DMS 273 (cell line): ENCODE measurements around the gene PHACTR1.

Source experiments
- DNase-seq: peaks from one replicate; lab custom pipeline; 2025; ENCODE audit not compliant: unreplicated experiment; lab: John Stamatoyannopoulos, UW

PHACTR1 gene

DNA sequence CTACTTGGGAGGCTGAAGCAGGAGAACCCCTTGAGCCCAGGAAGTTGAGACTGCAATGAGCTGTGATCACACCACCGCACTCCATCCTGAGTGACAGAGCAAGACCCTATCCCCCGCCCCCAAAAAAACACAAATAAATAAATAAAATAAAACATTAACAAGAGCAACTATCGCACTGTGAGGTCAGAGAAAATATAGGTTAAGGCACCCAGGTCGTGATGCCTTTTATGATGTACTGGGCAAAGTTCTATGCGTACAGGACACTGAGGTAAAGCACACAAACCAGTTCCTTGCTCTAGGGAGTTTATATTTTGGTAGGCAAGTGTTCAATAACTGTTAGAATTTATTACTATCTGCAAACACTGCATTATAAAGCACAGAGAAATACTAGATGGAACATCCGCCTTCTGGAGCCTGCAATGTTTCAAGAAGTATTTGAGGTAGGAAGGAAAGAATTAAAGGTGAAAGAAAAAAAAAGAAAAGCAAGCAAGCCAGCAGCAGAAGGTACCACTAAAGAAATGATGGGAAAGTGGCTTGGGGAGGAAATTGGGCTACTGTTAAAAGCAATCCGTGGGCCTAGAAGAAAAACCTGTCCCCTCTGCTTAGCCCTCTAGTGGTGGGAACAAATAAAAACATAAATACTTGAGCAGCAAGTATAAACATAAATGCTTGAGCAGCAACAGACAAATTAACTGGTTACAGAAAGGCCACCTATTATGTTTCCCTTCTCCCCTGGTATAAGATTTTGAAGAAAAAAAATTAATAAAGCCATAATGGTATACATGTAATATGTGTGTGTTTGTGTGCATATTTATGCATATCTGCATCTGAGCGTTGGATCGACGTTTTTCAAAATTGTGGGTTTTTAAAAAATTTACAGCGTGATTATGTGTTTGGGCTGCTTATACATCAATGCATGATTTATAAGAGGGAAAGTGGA, 128.0 kb downstream of the PHACTR1 start:
- DNase-seq = peak; percentile 51

DNA sequence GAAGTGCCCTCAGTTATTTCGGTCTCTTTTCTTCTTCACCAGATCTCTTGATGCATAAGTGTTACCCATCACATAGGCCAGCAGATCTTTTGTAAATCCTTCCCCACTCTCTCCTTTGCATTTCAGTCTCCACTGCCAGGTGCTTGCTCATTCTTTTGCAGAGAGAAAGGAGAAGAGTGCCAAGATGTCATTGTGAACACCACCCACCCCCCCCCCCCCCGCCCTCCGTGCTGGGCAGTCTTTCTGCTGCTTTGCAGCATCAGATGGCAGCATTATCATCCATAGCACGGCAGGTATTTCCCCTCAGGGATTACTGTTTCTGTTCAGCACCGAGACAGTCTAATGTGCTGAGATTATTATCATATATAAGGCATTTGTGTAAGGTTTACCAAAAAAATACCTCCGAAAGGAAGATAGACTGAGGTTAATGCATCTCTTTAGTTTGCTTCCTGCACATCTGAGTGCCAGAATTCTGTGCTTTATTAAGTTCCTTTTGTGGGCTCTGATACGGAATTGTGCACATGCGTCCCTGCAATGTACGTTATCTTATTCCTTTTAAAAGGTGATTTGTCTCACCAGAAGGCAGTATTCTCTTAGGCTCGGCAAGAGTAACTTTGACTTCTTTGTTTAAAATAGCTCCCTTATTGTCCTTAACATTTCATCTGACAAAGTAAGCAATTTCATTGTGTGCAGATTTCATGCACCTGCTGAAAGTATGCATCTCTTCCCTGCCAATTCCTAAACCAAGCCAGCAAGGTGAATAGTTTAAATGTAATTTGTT, 128.8 kb downstream of the PHACTR1 start:
- DNase-seq = no peak

DNA sequence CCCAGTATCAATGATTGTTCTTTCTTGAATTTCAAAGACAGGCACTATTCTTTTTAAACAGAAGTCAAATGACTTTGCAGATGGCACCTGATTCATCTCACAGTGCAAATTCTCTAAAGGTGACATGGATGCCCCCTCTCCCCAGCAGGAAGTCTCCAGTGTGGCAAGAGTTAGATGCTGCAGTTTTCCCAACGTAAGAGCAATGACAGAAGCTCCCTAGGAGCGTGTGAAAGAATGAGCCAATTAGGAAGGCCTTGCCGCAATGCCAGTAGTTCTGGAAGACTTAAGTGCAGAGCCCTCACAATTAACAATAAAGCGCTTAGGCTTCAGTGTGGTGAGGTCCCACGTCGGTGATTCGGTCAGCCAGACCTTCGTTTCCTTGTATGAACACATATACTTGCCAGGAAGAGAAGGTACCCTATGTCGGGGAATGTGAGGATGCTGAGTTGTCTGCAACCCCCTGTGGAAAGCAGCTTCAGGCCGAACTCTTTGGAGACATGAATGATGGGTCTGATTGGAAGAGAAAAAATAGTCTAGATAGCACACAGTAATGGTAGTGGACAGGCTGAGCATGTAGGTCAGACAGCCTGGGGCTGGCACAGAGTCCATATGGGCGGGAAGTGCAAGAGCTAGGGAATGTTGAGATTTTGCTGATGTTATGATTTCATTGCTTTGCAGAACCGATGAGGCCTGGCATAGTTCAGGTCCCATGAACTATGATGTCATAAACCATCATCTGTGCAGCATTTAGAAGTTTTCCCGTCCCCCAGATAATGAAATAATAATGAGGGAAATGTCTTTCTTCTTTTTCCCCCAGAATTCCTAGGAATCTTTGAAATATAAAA, 132.6 kb downstream of the PHACTR1 start:
- DNase-seq = no peak

DNA sequence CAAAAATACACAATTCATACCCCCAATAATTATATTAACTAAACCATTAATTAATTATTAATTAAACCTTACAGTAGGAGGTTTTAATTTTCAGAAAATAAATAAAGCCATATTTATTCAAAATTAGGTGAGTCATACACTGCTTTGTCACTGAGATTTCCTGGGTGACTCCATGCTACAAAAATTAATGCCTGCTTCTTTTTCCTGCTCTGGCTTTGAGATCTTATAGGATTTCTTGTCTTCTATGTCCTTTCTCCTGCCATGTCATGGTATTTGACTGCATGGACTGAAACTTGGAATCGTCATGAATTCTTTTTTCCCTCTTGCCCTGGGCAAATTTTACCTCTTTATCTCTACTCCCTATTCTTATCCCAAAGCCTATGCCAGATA, 133.2 kb downstream of the PHACTR1 start:
- DNase-seq = no peak

DNA sequence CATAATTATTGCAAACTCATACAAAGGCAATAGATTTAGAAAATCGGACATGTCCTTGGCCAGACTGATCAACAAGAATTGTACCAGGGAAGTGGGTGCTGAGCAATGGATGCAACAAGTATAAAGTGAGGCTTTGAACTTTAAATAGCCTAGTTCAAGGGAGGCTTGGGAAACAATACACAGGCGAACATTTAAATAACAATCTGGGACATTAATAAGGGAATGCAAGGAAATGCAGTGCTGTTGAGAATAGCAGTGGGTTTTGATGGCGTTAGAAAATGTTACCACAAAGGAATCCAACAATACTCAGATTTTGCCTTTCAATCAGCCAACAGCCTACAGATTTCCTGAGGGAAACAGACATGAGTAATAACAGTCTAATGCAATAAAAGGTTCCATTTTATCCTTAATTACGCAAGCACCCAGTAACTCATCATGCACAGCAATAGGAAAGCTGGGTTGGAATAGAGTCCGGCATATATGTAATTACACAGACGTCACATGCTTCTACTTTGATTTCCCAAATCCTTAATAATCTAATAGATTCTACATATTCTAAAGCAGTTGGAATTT, 134.6 kb downstream of the PHACTR1 start:
- DNase-seq = no peak

DNA sequence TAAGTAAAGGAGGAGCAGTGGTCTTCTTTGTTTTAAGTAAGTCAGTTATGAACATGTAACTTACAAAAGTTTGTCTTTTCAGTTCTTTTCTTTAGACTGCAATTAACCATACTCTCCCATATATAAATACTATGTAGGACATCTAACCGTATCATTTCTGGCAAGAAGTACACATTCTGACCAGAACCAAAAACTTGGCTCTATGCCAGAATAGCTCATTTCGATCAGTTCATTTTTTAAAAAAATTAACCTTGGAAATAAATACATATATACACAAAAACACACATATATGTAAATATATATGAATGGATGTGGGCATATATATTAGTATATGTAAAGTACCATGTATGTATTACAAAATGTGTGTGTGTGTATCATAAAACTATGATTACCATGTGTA, 145.0 kb downstream of the PHACTR1 start:
- no peak for DNase-seq

DNA sequence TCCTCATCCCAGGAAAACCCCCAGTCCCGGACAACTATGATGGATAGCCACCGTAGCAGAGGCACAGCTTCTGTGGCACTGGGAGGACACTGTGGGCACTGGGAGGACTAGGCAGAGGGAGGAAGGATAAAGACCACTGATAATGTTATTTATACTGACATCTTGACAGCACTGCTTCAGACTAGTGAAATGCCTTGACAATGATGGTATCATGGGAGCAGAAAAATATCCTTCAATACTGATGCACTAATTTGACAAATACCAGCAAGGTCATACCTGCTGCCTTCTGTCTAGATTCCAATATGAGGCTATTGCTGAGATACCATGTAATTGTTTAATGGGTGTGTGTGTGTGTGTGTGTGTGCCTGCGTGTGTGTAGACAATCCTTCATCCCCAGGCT, 148.6 kb downstream of the PHACTR1 start:
- DNase-seq = no peak

DNA sequence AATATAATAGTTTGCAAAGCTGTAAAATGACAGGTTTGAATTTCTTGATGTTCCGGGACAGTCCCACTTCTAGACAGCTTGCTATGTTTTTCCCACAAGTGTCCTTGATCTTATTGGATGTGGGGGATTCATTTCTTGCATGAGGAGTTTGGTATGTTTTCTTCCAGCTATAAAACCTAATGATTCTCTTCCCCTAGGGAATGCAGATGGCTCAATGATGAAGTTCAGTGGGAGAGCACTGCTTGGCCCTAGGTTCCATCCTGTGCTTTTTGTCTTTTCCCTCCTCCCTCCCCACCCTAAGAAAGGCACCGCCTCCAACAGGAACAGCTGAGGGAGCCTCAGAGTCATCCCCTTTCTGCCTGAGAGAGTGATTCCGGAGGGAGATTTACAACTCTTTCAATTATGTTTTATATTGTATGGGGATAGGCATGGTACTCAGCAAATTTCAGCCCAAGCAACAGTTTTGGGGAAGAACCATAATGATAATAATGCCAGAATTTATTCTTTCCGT, 149.2 kb downstream of the PHACTR1 start:
- DNase-seq = no peak

DNA sequence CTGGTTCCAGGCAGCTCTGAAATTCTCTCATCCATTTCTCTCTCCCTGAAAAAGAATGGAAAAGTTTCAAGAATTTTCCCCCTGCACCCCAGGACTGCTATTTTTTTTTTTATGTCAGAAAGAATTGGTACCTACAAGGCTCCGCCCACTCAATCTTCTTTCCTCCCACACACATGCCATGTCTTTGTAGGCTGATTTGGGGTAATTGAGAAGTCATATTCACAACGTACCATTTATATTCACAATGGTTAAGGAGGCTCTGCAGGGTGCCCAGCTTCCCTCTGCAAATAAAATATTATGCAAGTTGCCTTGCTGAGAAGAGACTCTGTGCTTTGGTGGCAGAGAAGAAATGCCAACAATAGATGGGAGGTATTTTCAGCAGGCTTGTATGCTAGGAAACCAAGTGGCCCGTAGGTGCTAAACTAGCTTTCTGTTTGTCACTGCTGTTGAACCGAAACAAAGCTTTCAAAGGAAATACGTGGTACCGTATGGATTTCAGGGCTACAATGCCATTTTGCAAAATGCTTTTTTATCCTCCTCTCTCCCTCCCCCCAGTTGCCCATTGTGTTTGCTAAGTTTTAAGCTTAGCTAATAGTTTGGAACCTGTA, 150.0 kb downstream of the PHACTR1 start:
- DNase-seq = no peak

DNA sequence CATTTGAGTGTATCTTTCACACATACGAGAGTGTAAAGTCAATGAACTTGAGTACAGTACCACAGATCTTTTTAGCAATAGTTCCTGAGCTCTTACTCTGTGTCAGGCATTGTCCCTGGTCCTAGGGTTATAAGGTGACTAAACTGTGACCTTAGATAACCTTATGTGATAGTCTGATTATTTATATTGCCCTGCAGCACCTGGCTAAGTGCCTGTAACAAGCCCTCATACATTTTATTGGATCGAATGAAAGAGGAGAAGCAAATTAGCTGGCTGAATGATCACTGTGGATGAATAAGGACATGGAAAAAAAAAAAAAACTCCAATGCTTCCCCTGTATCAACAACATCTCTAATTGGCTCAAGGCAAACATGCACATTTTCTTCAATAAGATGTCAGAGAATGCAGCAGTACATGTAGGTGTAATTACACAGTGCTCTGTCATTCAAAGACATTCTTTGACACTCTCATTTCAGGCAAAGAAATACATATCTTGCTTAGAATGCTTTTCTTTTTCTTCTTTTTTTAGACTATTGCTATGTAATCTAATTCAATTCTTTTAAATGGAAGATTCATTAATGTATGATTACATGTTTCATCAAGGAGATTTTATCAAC, 153.4 kb downstream of the PHACTR1 start:
- DNase-seq = no peak

DNA sequence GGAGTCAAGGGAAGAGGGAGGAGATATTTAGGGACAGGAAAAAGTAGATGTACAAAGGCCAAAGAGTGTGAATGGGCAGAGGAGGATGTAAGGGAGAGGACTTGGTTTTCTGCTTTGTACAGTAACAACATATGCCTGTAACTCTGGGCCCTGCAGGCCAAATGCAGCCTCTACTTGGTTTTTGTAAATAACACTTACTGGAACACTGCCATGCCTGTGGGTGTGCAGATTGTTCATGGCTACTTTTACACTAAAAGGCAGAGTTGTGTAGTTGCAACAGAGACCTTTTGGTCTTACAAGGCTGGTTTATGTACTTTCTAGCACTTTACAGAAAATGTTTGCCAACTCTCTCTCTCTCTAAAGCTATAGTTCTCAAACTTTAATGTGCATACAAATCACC, 157.1 kb downstream of the PHACTR1 start:
- DNase-seq = no peak

DNA sequence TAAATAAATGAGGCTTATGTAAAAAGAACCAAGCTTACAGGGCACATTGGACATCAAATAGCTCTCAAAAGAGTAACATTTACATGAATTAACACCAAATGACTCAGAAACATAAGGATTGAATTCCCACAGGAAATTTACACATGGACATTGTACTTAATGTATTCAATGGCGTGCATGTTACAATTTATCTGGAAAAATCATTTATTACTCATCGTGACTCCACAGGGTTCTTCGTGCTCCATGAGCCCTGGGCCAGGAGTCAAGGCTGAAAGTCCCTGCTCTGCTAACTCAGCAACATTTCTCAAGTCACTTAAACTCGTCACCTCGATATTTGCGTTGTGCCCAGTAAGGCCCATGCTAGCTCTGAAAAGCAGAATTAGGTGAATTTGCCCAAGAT, 158.5 kb downstream of the PHACTR1 start:
- no peak for DNase-seq

DNA sequence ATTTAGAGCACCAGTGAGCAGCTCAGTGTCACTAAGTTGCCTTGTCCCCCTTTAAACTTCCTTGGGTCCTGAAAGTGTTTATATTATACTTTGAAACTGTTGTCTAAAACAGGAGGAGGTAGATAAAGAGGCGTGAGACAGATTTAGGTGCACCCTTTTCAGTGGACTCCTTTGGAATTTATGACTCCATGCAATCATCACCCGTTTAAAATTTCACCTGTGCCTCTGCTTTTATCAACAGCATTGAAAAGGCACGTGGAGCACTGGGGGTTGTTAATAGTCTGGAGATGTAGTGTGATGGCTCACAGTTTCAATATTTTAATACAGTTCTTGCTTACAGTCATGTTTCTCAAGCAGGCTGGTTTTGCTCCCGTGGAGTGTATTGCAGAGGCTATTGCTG, 162.2 kb downstream of the PHACTR1 start:
- no peak for DNase-seq

DNA sequence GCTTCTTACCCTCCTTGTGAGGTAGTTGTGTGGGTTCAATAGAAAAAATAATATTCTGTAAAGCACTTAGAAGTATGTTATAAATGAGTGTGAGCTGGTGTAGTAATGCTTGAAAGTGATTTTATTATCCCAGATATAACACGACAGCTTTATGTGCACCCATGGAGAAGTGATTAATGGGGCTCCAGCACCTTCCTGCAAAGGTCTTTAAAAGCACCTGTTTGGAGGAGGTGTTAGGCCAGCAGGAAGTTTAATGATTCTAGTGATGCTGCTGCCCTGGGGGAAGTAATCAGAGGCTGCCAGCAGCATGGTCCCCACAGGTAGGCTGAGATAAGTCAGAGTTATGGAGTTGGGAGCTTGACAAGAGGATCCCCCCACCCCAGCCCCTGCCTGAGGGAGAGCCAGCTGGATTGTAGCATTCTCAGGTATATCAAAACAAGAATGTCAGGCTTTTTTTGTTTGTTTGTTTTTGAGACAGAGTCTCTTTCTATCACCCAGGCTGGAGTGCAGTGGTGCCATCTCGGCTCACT, 166.3 kb downstream of the PHACTR1 start:
- DNase-seq = no peak

DNA sequence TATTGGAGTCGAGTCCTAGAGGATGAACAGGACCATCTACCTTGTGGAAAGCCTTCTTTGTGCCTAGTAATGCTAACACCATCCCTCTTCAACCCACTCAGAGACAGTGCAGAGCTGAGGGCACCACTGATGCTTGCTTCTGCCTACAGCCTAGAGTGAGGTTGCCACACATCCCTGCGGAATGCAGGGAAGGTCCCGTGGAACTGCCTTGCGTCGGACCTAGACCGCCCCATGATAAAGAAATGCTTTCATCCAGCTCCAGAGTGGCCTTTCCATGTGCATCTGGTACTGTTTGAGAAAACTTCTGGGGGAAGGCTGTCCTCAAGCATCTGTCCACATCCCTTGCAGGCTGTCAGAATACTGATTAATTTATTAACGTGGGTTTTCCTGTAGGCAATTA, 168.4 kb downstream of the PHACTR1 start:
- DNase-seq = no peak

DNA sequence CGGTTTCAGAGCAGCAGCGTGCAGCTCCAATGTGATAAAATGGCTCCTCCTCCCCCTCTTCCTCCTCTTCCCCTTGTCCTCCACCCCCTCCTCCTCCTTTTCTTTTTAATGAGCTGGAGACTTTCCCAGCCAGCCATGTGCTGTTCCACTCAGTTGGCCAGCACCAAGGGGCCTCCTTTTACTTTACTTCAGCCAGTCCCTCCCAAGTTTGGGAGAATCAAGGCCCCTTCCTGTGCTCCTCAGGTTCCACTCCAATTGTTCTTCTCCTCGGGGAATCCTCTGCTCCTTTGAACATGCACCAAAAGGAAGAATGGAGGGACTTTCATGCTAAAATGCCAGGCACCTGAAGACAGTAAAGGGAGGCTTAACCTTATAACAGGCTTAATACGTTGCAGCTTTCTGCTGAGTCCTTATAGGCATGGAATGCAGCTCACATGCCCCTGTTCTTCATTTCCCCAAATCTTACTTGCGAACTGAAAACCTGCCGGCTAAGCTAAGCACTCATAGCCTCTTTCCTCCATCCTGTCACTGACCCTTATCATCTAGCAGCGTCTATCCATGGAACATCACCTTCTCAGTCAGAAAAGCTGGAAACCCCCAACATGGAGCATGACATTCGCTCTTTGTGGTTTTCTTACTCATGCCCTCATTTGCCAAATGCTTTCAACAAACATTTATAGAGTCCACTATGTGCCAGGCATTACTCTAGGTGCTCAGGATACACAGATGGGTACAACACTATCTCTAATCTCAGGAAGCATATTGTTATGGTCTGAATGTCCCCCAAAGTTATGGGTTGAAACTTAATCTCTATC, 170.6 kb downstream of the PHACTR1 start:
- no peak for DNase-seq

DNA sequence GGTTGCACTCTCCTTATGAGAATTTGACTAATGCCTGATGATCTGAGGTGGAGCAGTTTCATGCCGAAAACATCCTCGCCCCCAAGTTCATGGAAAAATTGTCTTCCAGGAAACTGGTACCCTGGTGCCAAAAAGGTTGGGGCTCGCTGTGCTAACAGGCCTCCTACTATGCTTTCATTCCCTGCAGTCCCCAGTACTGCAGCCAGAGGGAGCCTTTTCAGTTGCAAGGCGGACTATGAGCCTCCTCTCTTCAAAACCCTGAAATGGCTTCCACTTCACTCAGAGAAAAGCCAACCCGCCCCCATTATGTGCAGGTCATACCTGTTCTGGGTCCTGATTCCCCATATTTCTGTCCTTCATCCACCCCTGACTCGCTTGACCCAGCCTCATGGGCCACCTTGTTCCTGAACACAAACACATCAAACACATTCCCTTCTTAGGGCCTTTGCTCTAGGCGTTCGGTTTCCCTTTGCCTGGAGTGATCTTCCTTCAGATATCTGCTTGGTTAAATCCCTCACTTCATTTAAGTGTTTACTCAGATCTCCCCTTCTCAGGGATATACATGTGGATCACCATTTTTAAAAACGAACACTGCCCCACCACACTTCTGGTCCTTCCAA, 173.7 kb downstream of the PHACTR1 start:
- peak; percentile 53 for DNase-seq

DNA sequence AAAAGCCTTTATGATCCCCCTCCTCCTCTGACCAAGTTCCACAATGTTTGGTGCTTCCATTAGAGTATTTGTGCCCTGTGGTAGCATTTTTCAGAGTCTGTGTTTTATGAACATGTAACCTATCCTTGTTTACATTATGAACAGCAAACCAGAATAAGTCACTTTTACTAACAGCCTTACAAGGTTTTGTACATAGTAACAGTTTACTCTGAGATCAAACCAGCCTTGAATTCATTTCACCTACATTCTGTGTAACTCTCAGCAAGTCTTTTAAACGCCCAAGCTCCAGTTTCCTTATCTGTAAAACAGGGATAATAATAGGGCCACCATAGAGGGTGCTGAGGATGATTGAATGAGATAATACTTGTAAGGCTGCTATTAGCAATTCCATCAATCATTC, 175.0 kb downstream of the PHACTR1 start:
- no peak for DNase-seq
